GM18868 (cell line): Measurements from ENCODE around the gene HOXC13.

Source experiments
- ATAC-seq: cut with Tn5 transposase; IDR thresholded peaks from one replicate; pipeline ENCODE4 v1.9.1; 2021; ENCODE audit warnings: mild to moderate bottlenecking, moderate library complexity; ENCODE audit not compliant: unreplicated experiment

HOXC13 gene

GRCh38 chr12:53969588-53970259, 31.1 kb downstream of the HOXC13 start:
- no peak for ATAC-seq

DNA sequence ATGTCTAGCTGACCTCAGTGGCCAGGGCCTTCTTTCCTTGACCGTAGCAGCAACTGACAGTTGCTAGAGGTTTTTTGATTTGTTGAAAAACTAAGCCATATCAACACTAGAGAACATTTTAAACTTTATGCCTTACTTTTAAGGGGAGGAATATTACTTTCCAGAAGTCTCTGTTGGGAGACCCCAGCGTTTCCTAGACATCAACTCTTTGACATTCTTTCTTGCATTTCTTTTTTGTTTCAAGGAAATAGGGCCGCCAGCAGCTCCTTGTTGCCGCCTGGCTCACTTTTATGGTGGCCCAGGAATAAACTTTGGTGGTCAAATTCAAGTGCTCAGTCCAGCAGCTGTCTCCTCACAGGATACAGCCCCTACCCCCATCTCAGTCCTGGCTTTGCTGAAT, 31.8 kb downstream of the HOXC13 start:
- ATAC-seq = no peak

GRCh38 chr12:53971129-53971528, 32.5 kb downstream of the HOXC13 start:
- ATAC-seq = no peak

DNA sequence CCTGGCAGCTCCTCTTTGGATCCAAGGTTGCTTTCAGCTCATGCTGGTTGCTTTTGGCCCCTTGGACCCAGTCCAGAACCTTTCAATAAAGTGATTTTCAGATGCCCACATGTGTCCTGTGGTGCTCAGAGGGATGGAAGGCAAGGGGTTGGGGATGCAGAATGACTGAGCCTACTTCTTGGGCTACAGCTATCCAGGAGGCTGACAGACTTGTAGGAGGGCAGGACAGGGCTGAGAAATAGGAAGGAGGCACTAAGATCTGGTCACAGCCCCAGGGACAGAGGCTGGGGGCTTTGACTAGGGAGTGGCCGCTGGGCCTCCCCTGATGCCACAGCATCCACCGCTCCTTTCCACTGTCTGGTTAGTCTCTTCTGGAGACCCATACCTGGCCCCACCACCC, 33.1 kb downstream of the HOXC13 start:
- no peak for ATAC-seq

DNA sequence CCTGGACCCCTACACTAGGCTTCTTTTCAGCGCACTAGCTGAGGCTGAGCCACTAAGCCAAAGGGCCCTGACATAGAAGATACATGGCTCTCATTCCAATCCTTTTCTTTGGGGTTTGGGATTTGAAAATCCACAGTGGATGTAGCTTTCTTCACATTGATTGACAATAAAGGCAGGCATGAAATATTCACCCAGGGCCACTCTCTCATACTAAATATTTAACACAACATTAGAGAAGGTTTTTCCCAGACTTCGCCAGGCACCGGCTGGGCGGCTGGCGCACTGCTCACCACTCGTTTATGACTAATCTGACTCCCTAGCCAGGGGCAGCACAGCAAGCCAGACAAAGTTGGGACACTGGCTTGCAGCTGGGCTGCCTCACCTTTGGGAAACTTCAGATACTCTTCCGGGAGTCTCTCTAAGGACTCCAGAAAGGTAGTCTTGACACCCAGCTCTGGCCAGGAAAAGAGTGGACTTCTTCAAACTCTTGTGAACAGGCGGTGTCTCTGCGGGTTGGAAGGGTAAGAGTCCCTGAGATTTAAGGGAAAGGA, 33.6 kb downstream of the HOXC13 start:
- ATAC-seq = no peak

DNA sequence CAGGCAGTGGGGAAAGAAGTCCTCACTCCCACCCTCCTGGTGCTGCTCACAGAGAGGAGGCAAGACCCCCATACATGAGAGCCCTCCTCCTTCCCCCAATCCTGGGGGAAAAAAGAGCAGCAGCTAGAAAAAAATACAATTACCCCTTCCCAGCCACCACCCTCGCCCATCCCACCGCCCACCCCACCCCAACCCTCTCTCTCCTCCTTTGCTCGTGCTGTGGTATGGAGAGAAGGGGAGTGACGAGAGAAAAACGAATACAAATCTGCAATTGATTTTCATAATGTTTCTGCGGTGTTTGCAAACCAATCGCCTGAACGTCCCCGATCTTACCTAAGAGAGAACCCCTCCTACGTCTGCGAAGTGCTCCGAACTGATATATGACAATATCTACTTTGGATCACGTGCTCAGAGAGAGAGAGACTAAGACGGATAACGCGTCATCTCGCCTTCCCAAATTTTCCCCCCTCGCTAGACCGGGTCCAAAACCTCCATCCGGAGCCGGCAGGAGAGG, 34.1 kb downstream of the HOXC13 start, which contains the start of gene HOXC11:
Gene HOXC11 (plus strand): TSS at position 405 of the 514 bp plus-strand sequence. CDS start 116 bp downstream, outside the sequence.
- ATAC-seq = no peak

DNA sequence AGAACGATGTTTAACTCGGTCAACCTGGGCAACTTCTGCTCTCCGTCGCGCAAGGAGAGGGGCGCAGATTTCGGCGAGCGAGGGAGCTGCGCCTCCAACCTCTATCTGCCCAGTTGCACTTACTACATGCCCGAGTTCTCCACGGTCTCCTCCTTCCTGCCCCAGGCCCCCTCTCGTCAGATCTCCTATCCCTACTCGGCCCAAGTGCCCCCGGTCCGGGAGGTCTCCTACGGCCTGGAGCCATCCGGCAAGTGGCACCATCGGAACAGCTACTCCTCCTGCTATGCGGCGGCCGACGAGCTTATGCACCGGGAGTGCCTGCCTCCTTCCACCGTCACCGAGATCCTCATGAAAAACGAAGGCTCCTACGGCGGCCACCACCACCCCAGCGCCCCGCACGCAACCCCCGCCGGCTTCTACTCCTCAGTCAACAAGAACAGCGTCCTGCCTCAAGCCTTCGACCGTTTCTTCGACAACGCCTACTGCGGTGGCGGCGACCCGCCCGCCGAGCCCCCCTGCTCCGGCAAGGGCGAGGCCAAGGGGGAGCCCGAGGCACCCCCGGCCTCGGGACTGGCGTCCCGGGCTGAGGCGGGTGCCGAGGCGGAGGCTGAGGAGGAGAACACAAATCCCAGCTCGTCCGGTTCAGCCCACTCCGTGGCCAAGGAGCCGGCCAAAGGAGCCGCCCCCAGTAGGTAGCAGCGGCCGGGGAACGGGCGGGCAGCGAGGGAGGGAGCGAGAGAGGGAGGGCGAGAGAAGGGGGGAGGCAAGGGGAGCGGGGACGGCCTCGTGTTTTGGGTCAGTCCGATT, 34.8 kb downstream of the HOXC13 start:
- ATAC-seq = no peak

DNA sequence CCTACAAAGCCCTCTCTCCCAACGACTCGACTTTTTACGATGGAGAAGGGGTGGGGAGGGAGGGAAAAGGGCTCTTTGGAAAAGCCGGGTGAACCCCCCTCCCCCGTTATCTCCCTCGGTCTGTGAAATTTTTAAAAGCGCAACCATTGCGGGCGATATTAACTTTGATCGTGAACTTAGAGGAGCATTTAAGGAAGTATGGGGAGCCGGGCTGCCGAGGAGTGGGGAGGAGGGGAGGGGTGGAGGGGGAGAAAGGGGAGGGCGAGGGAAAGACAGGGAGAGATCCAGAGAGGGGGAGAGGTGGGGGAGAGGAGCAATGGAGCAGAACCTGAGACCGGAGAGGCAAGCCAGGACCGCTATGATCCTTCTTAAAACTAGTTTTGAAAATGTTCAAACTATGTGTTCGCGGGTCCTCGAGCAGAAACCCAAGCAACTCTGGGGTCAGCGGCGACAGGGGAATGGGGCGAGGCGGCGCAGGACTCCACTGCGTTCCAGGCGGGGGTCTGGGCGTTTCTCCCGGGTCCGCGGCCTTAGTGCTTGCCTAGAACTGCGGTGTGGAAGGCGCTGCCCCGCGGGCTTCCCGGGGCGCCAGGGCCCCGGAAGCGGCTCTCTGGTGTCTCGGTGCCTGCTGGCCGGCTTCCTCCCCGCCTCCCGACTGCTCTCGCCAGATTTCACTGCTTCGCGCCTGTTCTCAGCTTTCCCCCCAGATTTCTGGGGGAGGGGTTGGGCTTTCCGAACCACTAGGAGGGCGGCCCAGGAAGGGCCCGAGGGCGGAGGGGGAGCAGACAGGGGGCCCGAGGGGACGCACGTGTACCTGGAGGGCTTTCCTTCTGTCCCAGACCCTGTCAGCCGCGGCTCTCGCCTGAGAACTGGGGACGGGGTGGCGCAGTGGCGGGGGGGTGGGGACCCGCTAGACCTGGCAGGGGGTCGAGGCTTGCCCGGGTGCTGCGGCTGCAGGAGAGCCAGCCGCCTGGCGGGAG, 35.7 kb downstream of the HOXC13 start, which contains the start of gene HOTAIR:
Gene HOTAIR (minus strand): TSS at position 871 of the 980 bp plus-strand sequence.
- ATAC-seq = no peak

GRCh38 chr12:53975064-53975471, 36.4 kb downstream of the HOXC13 start:
- ATAC-seq = no peak

GRCh38 chr12:53975479-53976152, 37.0 kb downstream of the HOXC13 start:
- no peak for ATAC-seq

DNA sequence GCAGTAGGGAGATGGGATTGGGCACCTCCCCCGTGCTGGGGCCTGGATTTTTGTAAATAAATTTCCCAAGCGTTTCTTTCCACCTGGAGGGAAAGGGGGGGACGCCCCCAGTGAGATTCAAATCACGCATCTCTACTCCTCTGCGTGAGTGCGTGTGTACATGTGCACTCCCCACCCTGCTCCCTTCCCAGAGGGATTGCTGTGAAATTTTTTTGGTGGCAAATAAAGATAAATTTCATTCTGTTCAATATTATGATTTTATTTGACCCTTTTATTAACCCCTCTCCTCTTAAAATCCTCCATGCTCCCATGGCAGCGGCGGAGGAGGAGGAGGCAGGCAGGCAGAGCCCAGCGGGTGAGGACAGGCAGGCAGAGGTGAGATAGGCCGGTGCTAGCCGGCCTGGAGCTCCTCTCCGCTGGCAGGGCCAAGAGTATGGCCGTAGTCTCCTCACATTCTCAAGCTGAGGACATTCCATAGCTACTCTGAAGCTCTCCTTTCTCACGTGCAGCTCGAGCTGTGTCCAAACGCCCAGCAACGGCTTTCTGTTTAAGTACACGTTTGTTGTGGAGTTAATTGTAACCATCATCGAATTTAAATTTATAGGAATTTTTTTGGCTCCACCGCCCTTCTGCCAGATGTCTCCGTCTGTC, 37.7 kb downstream of the HOXC13 start:
- ATAC-seq = no peak

GRCh38 chr12:53976823-53977595, 38.4 kb downstream of the HOXC13 start:
- no peak for ATAC-seq

DNA sequence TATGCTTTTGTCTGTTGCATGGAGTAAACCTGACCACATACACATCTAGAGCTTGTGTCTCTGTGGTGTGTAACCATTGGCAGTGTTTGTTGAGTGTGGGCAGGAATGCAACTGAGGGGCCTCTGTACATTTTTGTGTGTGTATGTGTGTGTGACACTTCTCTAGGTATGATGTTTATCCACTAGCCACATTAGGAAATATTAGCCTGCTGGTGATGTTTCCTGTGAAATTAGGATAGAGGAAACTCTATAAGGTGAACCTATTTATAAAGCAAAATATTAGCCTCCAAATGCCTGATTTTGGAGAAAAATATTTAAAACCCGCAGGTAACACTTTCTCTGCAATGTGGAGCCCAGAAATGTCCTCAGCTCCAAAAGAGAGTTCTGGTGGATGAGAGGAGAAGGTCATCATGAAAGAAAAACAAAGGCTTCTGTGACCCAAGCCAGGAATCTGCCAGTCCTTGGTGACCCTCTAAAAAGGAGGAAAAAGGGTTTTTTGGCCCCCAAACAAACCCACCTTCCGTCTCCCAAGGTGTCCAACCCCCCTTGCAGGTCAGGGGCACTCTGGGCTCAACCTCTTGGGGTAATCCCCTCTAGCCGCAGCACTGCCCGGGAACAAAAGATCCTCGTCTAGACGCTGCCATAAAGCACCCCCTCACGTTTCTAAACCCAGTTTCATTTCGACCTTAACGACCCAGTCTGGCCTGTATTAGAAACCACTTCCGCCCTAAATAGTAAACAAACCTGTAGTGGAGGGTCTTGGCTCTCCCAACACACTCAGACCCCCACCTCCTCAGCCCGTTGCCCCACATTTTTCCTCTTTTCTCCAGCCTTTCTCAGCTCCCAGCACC, 39.2 kb downstream of the HOXC13 start:
- ATAC-seq = no peak

- no peak for ATAC-seq
These were observed 40.1 kb downstream of the HOXC13 start for GRCh38 chr12:53978477-53979356.

- ATAC-seq = no peak
These were observed 41.6 kb downstream of the HOXC13 start for GRCh38 chr12:53980104-53980801.
